ENCODE measurements around the gene HNRNPA3. TPM values are rescaled to one million over a fixed set of nuclear protein-coding genes. Genes with fewer than 3 reads are reported as not detected.

HNRNPA3 gene
- total RNA-seq, 2 experiments from 2014 or later = 292 to 308 TPM

- Mint-ChIP-seq H3K9me3 (no peaks in the 10 kb centered on the region), H3K4me1 (ENCODE audit: low read depth) (peaks cover 48% of the 10 kb centered on the region), H3K4me3 (no peak overlapping the region), H3K36me3 (ENCODE audit: low read depth) (peaks cover 57% of the 10 kb centered on the region), H3K27ac (peak overlapping the region; percentile 79), H3K27me3 (no peaks in the 10 kb centered on the region)
- DNase-seq (no peak), ATAC-seq (no peak)
- POLR2A ChIA-PET = interaction anchor here (0.7 to 1.4 kb wide), 2 partner anchors 9 to 22 kb away, joined by 4 to 9 read pairs; no protein-coding TSS in a partner anchor
- CTCF ChIA-PET = interaction anchor here (1.0 to 1.4 kb wide), 2 partner anchors 78 to 101 kb away, joined by 3 to 4 read pairs; no protein-coding TSS in a partner anchor
- no peak for TF ChIP-seq CTCF (IDR thresholded peaks at IDR 0.05)
- intact Hi-C loops (cut with micrococcal nuclease) = no loop called here
These were observed 21.7 kb downstream of the HNRNPA3 start for GRCh38 chr2:177234267-177234666.

GRCh38 chr2:177235855-177236437, 23.4 kb downstream of the HNRNPA3 start:
- Mint-ChIP-seq H3K36me3 (ENCODE audit: low read depth) (peaks cover 52% of the 10 kb centered on the region), H3K27me3 (no peaks in the 10 kb centered on the region), H3K27ac (peak overlapping the region; percentile 36), H3K4me1 (ENCODE audit: low read depth) (peaks cover 49% of the 10 kb centered on the region), H3K4me3 (no peak overlapping the region), H3K9me3 (no peaks in the 10 kb centered on the region)
- ChIA-PET POLR2A (interaction anchor here (0.9 to 7.2 kb wide), 4 partner anchors 10 to 27 kb away, joined by 4 to 63 read pairs (median 10); partner anchors contain the start of gene NFE2L2), CTCF (interaction anchor here (0.9 to 7.1 kb wide), 4 partner anchors 19 to 488 kb away, joined by 3 to 32 read pairs (median 3); no protein-coding TSS in a partner anchor)
- DNase-seq (no peak), ATAC-seq (no peak)
- intact Hi-C loops (cut with micrococcal nuclease) = no loop called here
- no peak for TF ChIP-seq CTCF (IDR thresholded peaks at IDR 0.05)

DNA sequence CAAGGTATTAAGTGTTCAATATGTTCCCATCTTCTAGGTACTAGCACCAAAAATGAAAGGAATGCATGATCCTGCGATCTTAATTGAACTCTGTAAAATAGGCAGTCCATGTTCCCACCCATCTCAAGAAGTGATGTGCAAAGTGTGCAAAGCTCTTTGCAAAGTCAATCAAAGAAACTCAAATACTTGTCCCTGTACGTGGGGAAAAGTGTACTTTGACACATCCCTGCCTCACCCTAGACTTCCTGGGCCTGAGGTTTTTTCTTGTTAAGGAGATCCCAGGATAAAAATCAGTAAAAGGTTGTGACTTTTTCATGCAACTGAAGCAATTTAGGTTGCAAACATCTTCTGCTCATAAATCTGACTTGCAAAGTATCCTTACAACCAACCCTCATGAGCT, 25.3 kb downstream of the HNRNPA3 start:
- peaks cover 48% of the 10 kb centered on the region for H3K36me3 Mint-ChIP-seq (ENCODE audit: low read depth)

DNA sequence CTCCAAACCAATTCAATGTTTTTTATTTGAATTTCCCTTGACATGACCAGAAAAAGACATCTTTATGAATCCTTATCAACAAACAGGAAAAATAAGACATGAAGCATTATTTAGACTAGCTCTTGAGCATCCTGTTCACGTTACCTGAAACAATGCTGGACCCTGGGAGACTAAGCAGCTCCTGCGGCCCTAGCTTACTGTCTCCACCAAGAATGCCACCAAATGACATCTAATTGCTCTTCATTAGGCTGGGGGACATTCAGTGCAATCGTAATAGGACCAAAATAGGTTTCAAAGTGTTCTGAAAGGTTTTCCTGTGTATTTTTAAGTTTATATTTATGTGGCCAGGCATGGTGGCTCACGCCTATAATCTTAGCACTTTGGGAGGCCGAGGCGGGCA, 26.5 kb downstream of the HNRNPA3 start:
- Mint-ChIP-seq H3K36me3 (ENCODE audit: low read depth) (peaks cover 46% of the 10 kb centered on the region), H3K4me1 (ENCODE audit: low read depth) (peaks cover 64% of the 10 kb centered on the region), H3K27me3 (no peaks in the 10 kb centered on the region), H3K9me3 (no peaks in the 10 kb centered on the region), H3K4me3 (no peak overlapping the region), H3K27ac (peak overlapping the region; percentile 37)
- TF ChIP-seq CTCF (IDR thresholded peaks at IDR 0.05) = no peak
- ChIA-PET POLR2A (interaction anchor here (0.6 to 7.2 kb wide), 12 partner anchors 8 to 173 kb away, joined by 3 to 63 read pairs (median 5); partner anchors contain the start of gene NFE2L2), CTCF (interaction anchor here (0.6 to 7.1 kb wide), 12 partner anchors 8 to 155 kb away, joined by 3 to 33 read pairs (median 4); partner anchors contain the start of gene NFE2L2)
- intact Hi-C loops (cut with micrococcal nuclease) = no loop called here
- DNase-seq = no peak
- no peak for ATAC-seq

More for the DNA sequence above, 25.3 kb downstream of the HNRNPA3 start:
- ATAC-seq (no peak), DNase-seq (no peak)
- Mint-ChIP-seq H3K4me1 (ENCODE audit: low read depth) (peaks cover 58% of the 10 kb centered on the region), H3K27me3 (no peaks in the 10 kb centered on the region), H3K27ac (no peak overlapping the region), H3K9me3 (no peaks in the 10 kb centered on the region), H3K4me3 (no peak overlapping the region)
- ChIA-PET POLR2A (interaction anchor here (0.8 to 7.2 kb wide), 10 partner anchors 9 to 45 kb away, joined by 3 to 63 read pairs (median 5); partner anchors contain the start of gene NFE2L2), CTCF (interaction anchor here (1.1 to 7.1 kb wide), 5 partner anchors 9 to 73 kb away, joined by 3 to 33 read pairs (median 6); partner anchors contain the start of gene NFE2L2)
- intact Hi-C loops (cut with micrococcal nuclease) = no loop called here
- no peak for TF ChIP-seq CTCF (IDR thresholded peaks at IDR 0.05)

All from activated CD8-positive, alpha-beta T cell treated with anti-CD3 and anti-CD28 coated beads for 36 hours (primary cell).